Parathyroid adenoma (tissue), 2 donors: ENCODE measurements around the gene TIAM2.

Experiments used
- H2AFZ ChIP-seq: fragments of 300-600 bp; sonication (generic); one replicate; pipeline ENCODE4 v1.7.0; 2017; ENCODE audit warnings: antibody characterized with exemption, mild to moderate bottlenecking
- H3K27ac ChIP-seq: fragments of 300-600 bp; sonication (generic); one replicate; pipeline ENCODE4 v1.7.0; 2017
- H3K27me3 ChIP-seq: fragments of 300-600 bp; sonication (generic); one replicate; pipeline ENCODE4 v1.7.0; 2017; ENCODE audit warnings: low read length; ENCODE audit not compliant: control insufficient read depth, insufficient read depth
- H3K36me3 ChIP-seq: fragments of 300-600 bp; sonication (generic); one replicate; pipeline ENCODE4 v1.7.0; 2017; ENCODE audit warnings: low read length; ENCODE audit not compliant: control insufficient read depth, insufficient read depth
- H3K4me1 ChIP-seq: fragments of 300-600 bp; sonication (generic); one replicate; pipeline ENCODE4 v1.7.0; 2017; ENCODE audit warnings: control low read depth
- H3K4me2 ChIP-seq: fragments of 300-600 bp; sonication (generic); one replicate; pipeline ENCODE4 v1.7.0; 2017; ENCODE audit warnings: low read length
- H3K4me3 ChIP-seq: fragments of 300-600 bp; sonication (generic); one replicate; pipeline ENCODE4 v1.7.0; 2017; ENCODE audit warnings: low read depth, low read length
- H3K79me2 ChIP-seq: fragments of 300-600 bp; sonication (generic); one replicate; pipeline ENCODE4 v1.7.0; 2017; ENCODE audit warnings: control low read depth
- H3K9ac ChIP-seq: fragments of 300-600 bp; sonication (generic); one replicate; pipeline ENCODE4 v1.7.0; 2017; ENCODE audit warnings: mild to moderate bottlenecking
- H3K9me3 ChIP-seq: fragments of 300-600 bp; sonication (generic); one replicate; pipeline ENCODE4 v1.7.0; 2017; ENCODE audit warnings: low read length; ENCODE audit not compliant: control insufficient read depth
- CTCF ChIP-seq: fragments of 300-600 bp; sonication (generic); IDR thresholded peaks from one replicate; pipeline ENCODE4 v1.7.0; 2017; ENCODE audit warnings: antibody characterized with exemption, mild to moderate bottlenecking
- donor health status: primary hyperparathyroidism.

The TIAM2 gene

GRCh38 chr6:155287762-155288161 is 292.6 kb downstream of the TIAM2 start:
- H3K9me3 ChIP-seq, result no peaks in the 10 kb centered on the region
- no peaks in the 10 kb centered on the region for H3K36me3 ChIP-seq
- H2AFZ ChIP-seq, result no peak overlapping the region
- no peak for TF ChIP-seq CTCF
- H3K9ac ChIP-seq, result no peak overlapping the region
- no peaks in the 10 kb centered on the region for H3K4me1 ChIP-seq
- H3K27me3 ChIP-seq, result no peaks in the 10 kb centered on the region
- H3K4me2 ChIP-seq, result no peak overlapping the region
- H3K27ac ChIP-seq, result no peak overlapping the region
- H3K79me2 ChIP-seq, result no peaks in the 10 kb centered on the region
- no peak overlapping the region for H3K4me3 ChIP-seq

GRCh38 chr6:155290491-155290890 is 295.4 kb downstream of the TIAM2 start:
- H3K9ac ChIP-seq, result no peak overlapping the region
- H2AFZ ChIP-seq, result no peak overlapping the region
- no peaks in the 10 kb centered on the region for H3K4me1 ChIP-seq
- no peak overlapping the region for H3K4me2 ChIP-seq
- H3K4me3 ChIP-seq, result no peak overlapping the region
- H3K36me3 ChIP-seq, result no peaks in the 10 kb centered on the region
- H3K27ac ChIP-seq, result no peak overlapping the region
- no peak for TF ChIP-seq CTCF
- H3K27me3 ChIP-seq, result no peaks in the 10 kb centered on the region
- no peaks in the 10 kb centered on the region for H3K9me3 ChIP-seq
- no peaks in the 10 kb centered on the region for H3K79me2 ChIP-seq

GRCh38 chr6:155291291-155291690 is 296.2 kb downstream of the TIAM2 start:
- no peaks in the 10 kb centered on the region for H3K79me2 ChIP-seq
- TF ChIP-seq CTCF, result no peak
- H3K27me3 ChIP-seq, result no peaks in the 10 kb centered on the region
- no peak overlapping the region for H3K4me3 ChIP-seq
- H3K27ac ChIP-seq, result no peak overlapping the region
- no peaks in the 10 kb centered on the region for H3K4me1 ChIP-seq
- no peaks in the 10 kb centered on the region for H3K9me3 ChIP-seq
- no peak overlapping the region for H2AFZ ChIP-seq
- no peaks in the 10 kb centered on the region for H3K36me3 ChIP-seq
- H3K9ac ChIP-seq, result no peak overlapping the region
- no peak overlapping the region for H3K4me2 ChIP-seq

GRCh38 chr6:155292711-155293110 is 297.6 kb downstream of the TIAM2 start:
- H3K9me3 ChIP-seq, result no peaks in the 10 kb centered on the region
- no peak overlapping the region for H3K4me3 ChIP-seq
- H3K4me2 ChIP-seq, result no peak overlapping the region
- no peaks in the 10 kb centered on the region for H3K27me3 ChIP-seq
- H2AFZ ChIP-seq, result no peak overlapping the region
- H3K4me1 ChIP-seq, result no peaks in the 10 kb centered on the region
- no peak for TF ChIP-seq CTCF
- no peaks in the 10 kb centered on the region for H3K79me2 ChIP-seq
- no peak overlapping the region for H3K9ac ChIP-seq
- no peaks in the 10 kb centered on the region for H3K36me3 ChIP-seq
- H3K27ac ChIP-seq, result no peak overlapping the region

GRCh38 chr6:155297669-155298068 is 302.6 kb downstream of the TIAM2 start:
- no peak for TF ChIP-seq CTCF
- no peaks in the 10 kb centered on the region for H3K79me2 ChIP-seq
- H3K4me2 ChIP-seq, result no peak overlapping the region
- H3K27me3 ChIP-seq, result no peaks in the 10 kb centered on the region
- H3K9ac ChIP-seq, result no peak overlapping the region
- H3K4me3 ChIP-seq, result no peak overlapping the region
- H2AFZ ChIP-seq, result no peak overlapping the region
- no peaks in the 10 kb centered on the region for H3K4me1 ChIP-seq
- H3K36me3 ChIP-seq, result no peaks in the 10 kb centered on the region
- H3K9me3 ChIP-seq, result no peaks in the 10 kb centered on the region
- no peak overlapping the region for H3K27ac ChIP-seq
